Adrenal gland (tissue), 12 donors: ENCODE data around the gene CYP26B1. TPM values are rescaled to one million over a fixed set of nuclear protein-coding genes. Genes with fewer than 3 reads are reported as not detected.

ENCODE experiments used
- DNase-seq, 7 donors: peaks; one replicate each; pipeline ENCODE4 v3.0.0-alpha.2; 2019 to 2020
- H3K27ac ChIP-seq, 5 donors: fragments of 200-600 bp; sonication (generic) in 4 of 5; 1 replicate in 3 of 5; 2 replicates in 2 of 5; pipeline versions ENCODE4 v1.5.1 to v1.8.0; 2016 to 2020; ENCODE audit warnings: mild to moderate bottlenecking in 1 of 5
- H3K27me3 ChIP-seq: fragments of 200-600 bp; 2 replicates; pipeline ENCODE4 v1.8.0; 2021
- H3K36me3 ChIP-seq, 2 donors: fragments of 200-600 bp; replicated peaks in 1 of 2; 1 replicate in 1 of 2; 2 replicates in 1 of 2; pipeline versions ENCODE4 v1.5.1 to v1.8.0; 2018 to 2022
- H3K4me1 ChIP-seq, 2 donors: fragments of 200-600 bp; replicated peaks in 1 of 2; 1 replicate in 1 of 2; 2 replicates in 1 of 2; pipeline versions ENCODE4 v1.5.1 to v1.8.0; 2018 to 2021
- H3K4me3 ChIP-seq, 4 donors: fragments of 200-600 bp; sonication (generic) in 3 of 4; one replicate each; pipeline ENCODE4 v1.5.1; 2016 to 2018
- H3K9me3 ChIP-seq, 3 donors: fragments of 200-600 bp; sonication (generic) in 1 of 3; replicated peaks in 1 of 3; 1 replicate in 2 of 3; 2 replicates in 1 of 3; pipeline versions ENCODE4 v1.5.1 to v1.8.0; 2016 to 2021
- CTCF ChIP-seq, 6 experiments: fragments of 450-650 bp in 4 of 6; fragments of 200-600 bp in 2 of 6; sonication (generic) in 1 of 6; IDR thresholded peaks; 1 replicate in 5 of 6; 2 replicates in 1 of 6; pipeline versions ENCODE4 v1.5.1 to v1.8.0; 2016 to 2021; ENCODE audit warnings: antibody characterized with exemption in 6 of 6, mild to moderate bottlenecking in 2 of 6, moderate library complexity in 1 of 6
- POLR2A ChIP-seq, 2 donors: fragments of 450-650 bp; IDR thresholded peaks; one replicate each; pipeline ENCODE4 v1.6.1; 2017; ENCODE audit warnings: antibody characterized with exemption in 2 of 2, mild to moderate bottlenecking in 2 of 2, moderate library complexity in 1 of 2
- WGBS, 4 donors: extraction: QIAGEN DNeasy Blood & Tissue Kit in 2 of 4; methylation state at CpG; one replicate each; pipeline versions ENCODE4 v1.1.5 to v1.1.7; 2013 to 2017; 5-methylcytosine and 5-hydroxymethylcytosine counted together
- intact Hi-C, 2 donors: fragments of 100-400 bp; cut with DNase I; formaldehyde crosslinking; loops; one replicate each; pipeline versions ENCODE4 v1.14.1 to v1.15.0; 2022 to 2023
- polyA plus RNA-seq, 3 donors: library from polyadenylated mRNA; stranded (reverse); fragments of 200-250 nt in 2 of 3; fragments of 350-450 nt in 1 of 3; fragmentation: Illumina TruSeq in 1 of 3; extraction: RNeasy Lipid Tissue Mini Kit (QIAGEN cat#74804) in 1 of 3; gene quantifications; one replicate each; pipeline ENCODE4 v1.2.3, GENCODE V29; 2013 to 2014
- total RNA-seq, 9 donors: library from RNA; depleted of rRNA in 4 of 9; stranded (reverse); fragments of >200 nt in 4 of 9; fragments of 120-200 nt in 1 of 9; fragmentation: NEBNext Ultra II Directional in 1 of 9; extraction: Animal tissue kit (Norgen Biotek cat#: 25700) in 1 of 9; gene quantifications; one replicate each; pipeline versions ENCODE4 v1.1.0 to v1.2.4, GENCODE V29; 2013 to 2023
- donor health status: healthy with polysubstance abuse.
- donor health status: Bipolar disorder and iron deficiency.
- donor health status: DM: yes; HTN: yes; CAD: no.
- donor health status: DM: no; HTN: no; CAD: no.
- donor health status: DM: no; HTN: no; CAD: no.
- donor health status: DM: yes; HTN: yes; CAD: no.

The CYP26B1 gene
- total and polyA plus RNA-seq, 12 donors, result 0.53 to 30.3 (median 10.7) TPM

- Histone ChIP-seq H3K36me3 (no peaks in the 10 kb centered on the region), H3K4me3 (no peak overlapping the region), H3K27me3 (peaks cover 22% of the 10 kb centered on the region), H3K27ac (no peak overlapping the region), H3K9me3 (no peaks in the 10 kb centered on the region), H3K4me1 (peaks cover 12 to 24% of the 10 kb centered on the region in 2 donors)
- TF ChIP-seq POLR2A (IDR thresholded peaks at IDR 0.05) (no peak), CTCF (IDR thresholded peaks at IDR 0.05) (no peak)
- DNase-seq, result peak in 2 of 7 donors; percentile 9 to 35
- 91 to 97% (median 96%) methylated on average over 4 of the region's 4 CpGs; no CpG with 5 or more reads in 1 of the 4 donors for WGBS, 4 donors
- intact Hi-C loops, result loop anchor here (5.0 to 10.0 kb wide), 2 partner anchors 216 to 593 kb away; no protein-coding TSS in a partner anchor
Measured at GRCh38 chr2:72140621-72140960, 7.1 kb downstream of the CYP26B1 start.

- Histone ChIP-seq H3K27me3 (peaks cover 17% of the 10 kb centered on the region), H3K4me3 (no peak overlapping the region), H3K36me3 (no peaks in the 10 kb centered on the region), H3K9me3 (no peaks in the 10 kb centered on the region), H3K27ac (no peak overlapping the region), H3K4me1 (peaks cover 7 to 18% of the 10 kb centered on the region in 2 donors)
- TF ChIP-seq CTCF (IDR thresholded peaks at IDR 0.05) (no peak), POLR2A (IDR thresholded peaks at IDR 0.05) (no peak)
- intact Hi-C loops, result loop anchor here (5.0 to 10.0 kb wide), 2 partner anchors 215 to 593 kb away; no protein-coding TSS in a partner anchor
- peak in 3 of 7 donors; percentile 12 to 35 (median 14) for DNase-seq
- 60 to 92% (median 76%) methylated on average over 2 to 14 of the region's 14 CpGs for WGBS, 4 donors
Measured at GRCh38 chr2:72139874-72140620, 7.6 kb downstream of the CYP26B1 start.

- Histone ChIP-seq H3K4me3 (no peak overlapping the region), H3K36me3 (no peaks in the 10 kb centered on the region), H3K9me3 (no peaks in the 10 kb centered on the region), H3K27me3 (peaks cover 11% of the 10 kb centered on the region), H3K27ac (no peak overlapping the region), H3K4me1 (peaks cover under 1 to 12% of the 10 kb centered on the region in 2 donors)
- peak in 3 of 7 donors; percentile 5 to 8 (median 5) for DNase-seq
- intact Hi-C loops, result no loop called here
- no peak for TF ChIP-seq POLR2A (IDR thresholded peaks at IDR 0.05)
- no peak for TF ChIP-seq CTCF (IDR thresholded peaks at IDR 0.05)
- WGBS, 4 donors, result 77 to 96% (median 89%) methylated on average over 3 to 8 of the region's 8 CpGs
Measured at GRCh38 chr2:72139471-72139873, 8.2 kb downstream of the CYP26B1 start.

GRCh38 chr2:72138921-72139381, 8.7 kb downstream of the CYP26B1 start:
- DNase-seq, result peak in 2 of 7 donors; percentile 10 to 13
- intact Hi-C loops, result no loop called here
- 80 to 88% (median 82%) methylated on average over 11 to 14 of the region's 14 CpGs for WGBS, 4 donors
- TF ChIP-seq CTCF (IDR thresholded peaks at IDR 0.05), result no peak
- TF ChIP-seq POLR2A (IDR thresholded peaks at IDR 0.05), result no peak
- no peak overlapping the region for H3K4me3 ChIP-seq
- H3K27me3 ChIP-seq, result peaks cover 6% of the 10 kb centered on the region
- no peak overlapping the region for H3K27ac ChIP-seq
- H3K4me1 ChIP-seq, result peaks cover 0 to 12% of the 10 kb centered on the region in 2 donors
- no peaks in the 10 kb centered on the region for H3K36me3 ChIP-seq
- H3K9me3 ChIP-seq, result no peaks in the 10 kb centered on the region
